HG02798 (cell line): ENCODE measurements around the gene NAA16.
"Not testable (repeated sequence)": the region's sequence is repeated elsewhere in the genome, so short reads cannot be mapped to it uniquely, and the experiment has no call there.

Experiments used
- ATAC-seq: cut with Tn5 transposase; IDR thresholded peaks from one replicate; pipeline ENCODE4 v1.9.1; 2021; ENCODE audit warnings: mild to moderate bottlenecking; ENCODE audit not compliant: unreplicated experiment, poor library complexity

The NAA16 gene

DNA sequence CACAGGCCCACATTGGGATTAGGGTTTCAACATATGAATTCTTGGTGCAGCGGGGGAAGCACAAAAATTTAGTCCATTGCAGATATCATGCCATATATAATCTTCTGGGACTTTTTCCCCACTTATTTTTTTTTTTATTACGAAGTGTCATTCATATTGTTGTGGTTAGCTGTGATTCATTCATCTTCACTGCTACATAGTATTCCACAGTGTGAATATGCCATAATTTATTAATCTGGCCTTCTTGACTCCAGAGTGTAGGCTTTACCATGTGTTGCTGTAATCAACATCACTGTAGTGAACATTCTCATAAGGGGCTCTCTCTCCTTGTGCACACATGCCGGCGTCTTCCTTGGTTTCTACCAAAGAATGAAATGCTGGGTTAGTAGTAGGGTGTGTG is 92.9 kb downstream of the NAA16 start:
- ATAC-seq = no peak

DNA sequence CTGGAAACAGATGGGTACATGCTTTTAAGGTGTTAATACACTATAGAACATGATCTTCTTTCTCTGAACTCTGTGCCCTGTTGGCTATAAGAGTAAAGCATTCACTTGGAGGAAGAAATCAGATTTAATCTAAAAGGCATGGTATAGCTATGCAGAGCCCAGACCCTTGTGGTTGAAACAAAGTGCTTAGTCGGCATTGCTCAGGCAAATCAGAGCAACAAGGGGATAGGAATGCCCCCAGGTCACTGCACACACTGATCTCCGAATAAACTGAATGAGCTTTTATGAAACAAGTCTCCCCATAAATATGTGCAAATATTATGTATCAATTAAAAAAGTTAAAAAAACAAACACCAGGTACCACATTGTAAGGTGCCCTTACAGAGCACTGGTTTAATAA is 94.3 kb downstream of the NAA16 start:
- ATAC-seq = no peak

DNA sequence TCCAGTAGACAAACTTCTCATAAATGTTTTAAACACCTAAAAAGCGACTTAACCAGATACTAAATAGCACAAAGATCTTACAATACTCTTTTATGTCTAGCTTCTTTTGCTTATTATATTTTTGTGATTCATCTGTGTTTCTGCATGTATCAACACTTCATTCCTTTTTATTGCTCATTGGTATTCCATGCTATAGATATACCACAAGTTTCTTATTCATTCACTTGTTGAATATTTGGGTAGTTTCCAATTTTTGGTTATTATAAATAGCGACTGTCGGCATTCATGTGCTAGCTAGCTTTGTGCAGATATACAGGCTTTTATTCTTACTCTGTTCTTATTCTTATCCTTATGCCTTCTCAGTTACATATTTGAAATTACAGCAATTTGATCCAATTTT is 96.3 kb downstream of the NAA16 start:
- ATAC-seq = no peak

DNA sequence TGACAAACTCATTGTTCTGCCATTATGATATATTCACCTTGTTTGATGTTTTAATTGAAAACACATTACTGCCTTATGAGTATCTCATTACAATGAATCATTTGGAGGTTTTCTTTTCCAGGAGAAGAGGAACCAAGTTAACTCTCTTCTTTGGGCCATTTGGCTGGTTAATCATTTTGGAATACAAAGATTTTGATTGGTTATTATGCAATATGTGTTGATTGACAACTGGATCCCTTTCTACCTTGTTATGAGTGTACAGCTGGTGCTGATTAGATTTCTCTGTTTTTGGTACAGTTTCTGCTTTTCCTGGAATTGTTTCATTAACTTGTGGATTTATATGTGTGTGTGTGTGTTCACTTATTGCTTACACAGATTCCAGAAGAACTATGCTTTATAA is 97.1 kb downstream of the NAA16 start:
- no peak for ATAC-seq

DNA sequence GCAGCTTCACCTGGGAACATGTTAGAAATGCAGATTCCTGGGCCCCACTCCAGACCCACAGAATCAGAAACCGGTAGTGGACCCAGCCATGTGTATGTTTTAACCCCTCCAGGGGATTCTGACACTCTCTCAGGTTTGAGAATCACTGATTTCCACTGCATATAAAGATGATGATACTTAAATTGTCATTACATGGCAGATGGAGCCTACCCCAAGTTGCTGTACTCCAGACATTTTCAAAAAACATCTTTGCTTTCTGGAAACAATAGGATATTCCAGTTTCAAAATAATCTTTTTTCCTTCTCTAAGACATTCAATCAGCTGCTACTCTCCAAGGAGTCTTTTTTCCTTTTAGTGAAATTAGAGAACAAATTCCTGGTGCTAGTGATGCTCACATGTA is 97.7 kb downstream of the NAA16 start:
- no peak for ATAC-seq

DNA sequence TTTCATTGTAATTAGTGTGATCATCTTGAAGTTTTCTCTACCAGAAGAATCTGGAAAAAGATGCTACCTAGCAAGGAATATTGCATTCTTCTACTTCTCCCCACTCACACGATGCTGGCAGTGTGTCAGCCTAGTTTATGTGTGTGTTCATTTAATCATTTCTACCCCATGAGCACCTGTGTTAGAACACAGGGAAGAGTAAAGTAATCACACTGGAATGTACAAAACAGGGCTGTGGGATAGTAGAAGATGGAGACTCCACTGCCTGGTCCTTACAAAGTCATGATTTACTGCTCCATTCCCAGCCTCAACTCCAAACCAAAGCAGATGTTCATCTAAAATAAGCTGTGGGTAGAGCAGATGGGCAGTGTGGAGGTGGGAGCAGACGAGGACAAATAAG is 98.5 kb downstream of the NAA16 start:
- no peak for ATAC-seq

DNA sequence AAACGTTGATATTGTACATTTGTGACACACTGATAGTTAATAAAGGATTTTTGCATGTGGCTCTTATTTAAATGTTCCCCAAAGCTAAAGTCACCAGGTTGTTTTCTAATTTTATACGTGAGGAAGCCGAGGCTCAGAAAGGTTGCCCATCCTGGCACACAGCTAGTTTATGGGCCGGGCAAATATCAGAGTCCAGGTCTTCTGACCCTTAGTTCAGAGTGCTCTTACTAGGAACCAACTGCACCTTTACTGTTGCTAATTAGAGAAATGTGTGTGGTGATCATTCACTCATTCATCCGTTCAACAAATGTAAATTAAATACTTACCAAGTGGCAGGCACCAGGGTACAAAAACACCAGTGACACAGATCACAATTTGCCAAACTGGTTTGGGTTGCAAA is 100.0 kb downstream of the NAA16 start:
- ATAC-seq = no peak

DNA sequence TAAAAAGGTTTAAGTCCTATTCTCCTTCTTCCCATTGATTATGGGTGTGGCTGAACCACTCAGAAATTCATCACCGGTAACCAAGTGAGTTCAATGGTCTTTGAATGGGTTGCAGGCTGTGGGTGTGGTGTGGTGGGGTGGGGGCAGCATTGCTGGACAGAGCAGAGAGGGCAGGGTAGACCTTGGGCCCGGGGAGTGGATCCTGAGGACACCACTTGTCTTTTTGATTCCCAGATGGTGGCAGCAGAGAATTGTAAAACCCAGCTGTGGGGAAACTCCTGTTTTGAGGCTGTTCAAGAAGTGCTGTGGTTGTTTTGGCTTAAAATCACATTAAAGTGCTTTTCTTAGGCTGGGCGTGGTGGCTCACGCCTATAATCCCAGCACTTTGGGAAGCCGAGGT is 100.5 kb downstream of the NAA16 start:
- no peak for ATAC-seq

DNA sequence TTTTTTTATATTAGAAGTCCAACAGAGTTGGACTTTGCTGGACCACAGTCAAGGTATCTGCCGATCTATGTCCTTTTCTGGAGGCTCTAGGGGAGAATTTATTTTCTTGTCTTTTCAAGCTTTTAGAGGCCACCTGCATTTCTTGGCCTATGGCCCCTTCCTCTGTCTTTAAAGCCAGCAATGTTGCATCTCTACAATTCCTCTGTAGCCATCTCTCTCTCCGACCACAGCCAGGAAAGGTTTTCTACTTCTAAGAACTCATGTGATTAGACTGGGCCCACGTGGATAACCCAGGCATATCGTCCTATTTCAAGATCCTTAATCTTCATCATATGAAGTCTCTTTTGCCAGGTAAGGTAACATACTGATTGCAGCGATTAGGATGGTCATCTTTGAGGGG is 102.8 kb downstream of the NAA16 start:
- ATAC-seq = no peak

DNA sequence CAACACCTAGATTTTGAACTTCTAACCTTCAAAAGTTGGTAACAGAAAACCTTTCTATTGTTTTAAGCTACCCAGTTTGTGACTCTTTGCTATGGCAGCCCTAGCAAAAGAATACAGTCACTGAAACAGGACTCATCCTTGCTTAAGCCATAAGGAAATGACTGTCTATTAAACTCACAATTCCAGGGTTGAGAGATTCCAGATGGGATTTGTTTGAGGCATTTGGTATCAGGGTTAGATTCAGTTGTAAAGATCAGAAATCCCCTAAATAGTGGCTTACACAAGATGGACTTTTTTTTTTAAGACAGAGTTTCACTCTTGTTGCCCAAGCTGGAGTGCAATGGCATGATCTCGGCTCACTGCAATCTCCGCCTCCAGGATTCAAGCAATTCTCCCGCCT is 105.2 kb downstream of the NAA16 start:
- no peak for ATAC-seq

DNA sequence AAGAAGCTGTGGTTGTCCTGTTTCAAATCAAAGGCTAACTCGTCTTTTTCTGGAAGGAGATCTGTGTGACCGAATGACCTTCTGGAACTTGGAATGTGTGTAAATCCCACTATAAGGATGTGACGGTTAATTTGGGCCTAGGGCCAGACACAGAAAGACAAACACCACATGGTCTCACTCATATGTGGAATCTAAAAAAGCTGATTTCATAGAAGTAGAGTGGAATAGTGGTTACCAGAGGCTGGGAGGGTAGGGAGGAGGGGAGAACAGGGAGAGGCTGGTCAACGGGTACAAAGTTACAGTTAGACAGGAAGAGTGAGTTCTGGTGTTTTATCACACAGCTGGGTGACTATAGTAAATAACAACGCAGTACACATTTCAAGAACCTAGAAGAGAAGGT is 107.0 kb downstream of the NAA16 start:
- no peak for ATAC-seq

DNA sequence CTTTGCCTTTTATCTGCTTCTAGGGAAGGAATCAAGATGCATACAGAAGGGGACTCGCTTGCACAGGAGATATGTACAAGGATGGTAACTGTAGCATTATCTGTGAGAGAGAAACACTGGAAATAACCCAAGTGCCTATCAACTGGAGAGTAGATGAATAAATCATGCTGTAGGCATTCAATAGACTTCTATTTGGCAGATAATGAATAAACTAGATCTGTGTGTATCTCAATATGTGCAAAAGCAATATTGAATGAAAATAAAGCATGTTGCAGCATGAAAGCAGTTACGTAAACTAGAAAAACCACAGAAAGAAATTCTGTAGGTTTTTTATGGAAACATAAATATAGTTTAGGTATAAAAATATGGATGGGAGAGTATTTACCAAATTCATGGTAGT is 107.7 kb downstream of the NAA16 start:
- no peak for ATAC-seq

DNA sequence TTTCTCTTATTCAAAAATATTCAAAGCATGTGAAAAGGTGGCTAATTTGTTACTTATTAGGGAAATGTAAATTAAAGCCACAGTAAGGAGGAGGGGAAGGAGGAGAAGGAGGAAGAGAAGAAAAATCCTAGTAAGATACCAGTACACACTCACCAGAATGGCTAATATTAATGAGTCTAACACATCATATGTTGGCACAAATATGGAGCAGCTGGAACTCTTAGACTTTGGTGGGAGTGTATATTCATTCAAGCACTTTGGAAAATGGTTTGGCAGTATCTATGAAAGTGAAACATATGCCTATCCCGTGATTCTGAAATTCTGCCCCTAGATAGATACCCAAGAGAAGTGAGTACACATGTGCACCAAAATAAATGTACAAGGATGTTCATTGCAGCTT is 108.1 kb downstream of the NAA16 start:
- no peak for ATAC-seq

DNA sequence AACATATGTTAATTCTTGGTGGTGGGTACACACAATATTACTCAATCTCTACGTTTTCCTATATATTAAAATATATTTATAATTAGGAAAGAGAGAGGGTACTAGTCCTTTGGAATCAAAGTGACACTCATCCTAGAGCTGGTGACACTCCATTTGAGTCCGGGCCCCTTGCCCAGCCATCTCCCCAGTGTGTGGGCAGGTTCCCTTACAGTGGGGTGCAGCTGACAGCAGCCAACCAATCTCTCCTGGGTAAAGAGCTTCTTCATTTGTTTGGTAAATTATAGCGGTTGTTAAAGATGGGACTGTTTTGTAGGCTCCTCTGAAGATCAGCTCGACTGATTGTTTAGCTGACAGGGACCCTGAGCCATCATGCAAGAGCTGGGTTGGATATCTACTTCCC is 109.1 kb downstream of the NAA16 start:
- no peak for ATAC-seq

DNA sequence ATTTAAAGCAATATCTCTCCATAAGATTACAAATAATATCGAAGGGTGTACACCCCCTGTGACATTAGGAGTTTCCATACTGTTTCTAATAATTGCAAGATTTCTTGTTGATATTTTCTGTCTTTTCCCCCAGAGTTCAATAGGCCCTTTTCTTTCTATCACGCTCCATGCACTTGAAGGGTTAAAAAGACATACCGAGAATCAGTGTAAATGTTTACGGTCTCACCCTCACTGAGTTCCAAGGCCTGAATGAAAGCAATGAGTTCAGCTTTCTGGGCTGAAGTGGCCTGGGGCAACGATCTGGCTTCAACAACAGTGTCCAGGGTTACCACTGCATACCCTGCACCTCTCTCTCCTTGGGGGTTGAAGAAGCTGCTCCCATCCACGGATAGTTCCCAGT is 110.3 kb downstream of the NAA16 start:
- not testable (repeated sequence) for ATAC-seq

DNA sequence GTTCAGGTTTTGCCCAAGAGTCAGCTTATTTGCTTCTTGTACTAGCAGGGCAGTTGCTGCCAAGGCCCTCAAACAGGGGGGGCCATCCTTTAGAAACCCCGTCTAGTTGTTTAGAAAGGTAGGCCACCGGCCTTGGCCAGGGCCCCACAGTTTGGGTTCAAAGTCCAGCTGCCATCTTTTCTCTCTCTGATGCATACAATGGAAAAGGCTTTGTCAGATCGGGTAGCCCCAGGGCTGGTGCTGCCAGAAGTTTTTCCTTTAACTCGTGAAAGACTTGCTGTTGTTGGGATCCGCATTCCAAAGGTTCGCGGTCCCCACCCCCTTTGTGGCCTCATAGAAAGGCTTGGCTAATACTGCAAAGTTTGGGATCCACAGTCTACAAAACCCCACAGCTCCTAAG is 110.9 kb downstream of the NAA16 start:
- not testable (repeated sequence) for ATAC-seq

DNA sequence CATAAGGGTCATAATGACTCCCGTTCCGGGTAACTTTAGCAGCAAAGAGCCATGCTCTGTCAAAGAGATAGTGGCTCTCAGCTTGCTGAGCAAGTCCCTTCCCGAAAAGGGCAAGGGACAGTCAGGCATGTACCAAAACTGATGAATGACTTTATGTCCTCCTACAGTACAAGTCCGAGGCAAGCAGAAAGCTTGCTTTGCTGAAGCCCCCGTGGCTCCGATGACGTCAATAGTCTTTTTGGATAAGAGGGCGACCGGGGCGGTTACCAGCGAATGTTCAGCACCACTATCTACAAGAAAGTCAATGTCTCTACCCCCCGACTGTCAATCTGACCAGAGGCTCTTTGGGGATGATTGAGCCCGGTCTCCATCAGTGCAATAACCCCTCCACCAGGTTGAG is 112.2 kb downstream of the NAA16 start:
- ATAC-seq = not testable (repeated sequence)

DNA sequence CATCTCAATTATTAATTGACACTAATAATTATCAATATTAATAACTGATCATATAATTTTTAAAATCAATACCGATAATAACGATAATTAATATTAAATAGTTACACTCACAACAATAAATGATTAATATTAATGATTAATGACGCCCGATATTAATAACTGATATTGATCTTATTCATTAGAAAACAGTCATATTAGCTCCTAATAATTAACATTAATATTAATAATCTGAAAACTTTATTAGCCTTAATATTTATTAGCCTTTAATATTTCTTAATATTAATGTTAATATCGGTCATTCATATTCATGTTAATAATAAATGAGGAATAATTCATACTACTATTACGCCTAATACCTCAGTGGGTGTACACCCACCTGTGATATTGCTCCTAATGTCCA is 113.6 kb downstream of the NAA16 start:
- ATAC-seq = not testable (repeated sequence)

DNA sequence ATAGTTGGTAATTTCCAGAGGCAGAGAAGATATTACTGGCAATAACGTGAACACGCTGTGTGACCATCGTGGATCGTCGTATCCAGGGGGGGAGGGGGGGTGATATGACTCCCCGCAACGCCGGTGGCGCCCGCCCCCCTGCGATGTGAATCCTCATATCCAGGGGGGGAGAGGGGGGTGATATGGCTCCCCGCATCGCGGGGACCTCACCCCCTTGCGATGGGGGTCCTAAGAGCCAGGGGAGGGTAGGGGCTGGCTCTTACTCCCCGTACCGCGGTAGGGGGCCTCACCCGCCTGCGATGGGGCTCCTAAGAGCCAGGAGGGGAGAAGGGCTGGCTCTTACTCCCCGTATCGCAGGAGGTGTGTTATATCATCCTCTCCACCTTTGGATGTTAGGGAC is 115.0 kb downstream of the NAA16 start:
- no peak for ATAC-seq
